Brain microvascular endothelial cell (primary cell): ENCODE data around the gene KLHL26.

Experiments used
- DNase-seq: peaks from one replicate; pipeline ENCODE4 v3.0.0-alpha.2; 2020
- H3K27ac ChIP-seq: fragments of 250-450 bp; sonication (Bioruptor Pico); 2 replicates; pipeline ENCODE4 v1.5.1; 2020; ENCODE audit warnings: mild to moderate bottlenecking, moderate library complexity
- H3K27me3 ChIP-seq: fragments of 250-450 bp; sonication (Bioruptor Pico); replicated peaks from 2 replicates; pipeline ENCODE4 v1.5.1; 2020; ENCODE audit warnings: mild to moderate bottlenecking
- H3K36me3 ChIP-seq: fragments of 250-450 bp; sonication (Bioruptor Pico); replicated peaks from 2 replicates; pipeline ENCODE4 v1.5.1; 2020; ENCODE audit warnings: mild to moderate bottlenecking
- H3K4me3 ChIP-seq: 2 replicates; pipeline ENCODE4 v1.5.1; 2011; ENCODE audit warnings: low read depth, mild to moderate bottlenecking, control low read depth, low read length, moderate library complexity
- CTCF ChIP-seq: IDR thresholded peaks from 2 replicates; pipeline ENCODE4 v1.5.1; 2011; ENCODE audit warnings: low read depth, mild to moderate bottlenecking, moderate library complexity, low read length, control low read depth, inconsistent platforms; ENCODE audit errors: missing control alignments
- in situ Hi-C: cut with HindIII; loops from 2 replicates; pipeline ENCODE4 v1.10.0; 2017; ENCODE audit warnings: low sequenced_read_pairs, low pct_ligation_motif_present

The KLHL26 gene

GRCh38 chr19:18605546-18606280 is 31.1 kb upstream of the KLHL26 start:
- no peak for TF ChIP-seq CTCF
- no peak for DNase-seq
- Histone ChIP-seq H3K27me3 (peaks cover 67% of the 10 kb centered on the region), H3K4me3 (peak overlapping the region; percentile 32), H3K27ac (no peak overlapping the region), H3K36me3 (no peaks in the 10 kb centered on the region)
- in situ Hi-C loops = no loop called here

GRCh38 chr19:18606281-18607225 is 30.3 kb upstream of the KLHL26 start, which contains the start of gene CRLF1:
Gene CRLF1, minus strand, starts transcription at chr19:18606799. Its CDS starts 143 bp downstream, at chr19:18606656.
- Histone ChIP-seq H3K27me3 (peaks cover 73% of the 10 kb centered on the region), H3K4me3 (peak within 1 kb of the TSS; percentile 32), H3K27ac (no peak within 1 kb of the TSS), H3K36me3 (no peaks in the 10 kb centered on the region)
- no peak for TF ChIP-seq CTCF
- in situ Hi-C loops = no loop called here
- DNase-seq = no peak

- H3K27me3 ChIP-seq = peaks cover 82% of the 10 kb centered on the region
- H3K27ac ChIP-seq = no peak overlapping the region
- in situ Hi-C loops = no loop called here
- H3K4me3 ChIP-seq = no peak overlapping the region
- H3K36me3 ChIP-seq = no peaks in the 10 kb centered on the region
- no peak for DNase-seq
- no peak for TF ChIP-seq CTCF
These were observed 29.4 kb upstream of the KLHL26 start for GRCh38 chr19:18607226-18608101.

GRCh38 chr19:18608102-18608804 is 28.6 kb upstream of the KLHL26 start:
- Histone ChIP-seq H3K4me3 (no peak overlapping the region), H3K27ac (no peak overlapping the region), H3K36me3 (no peaks in the 10 kb centered on the region), H3K27me3 (peaks cover 90% of the 10 kb centered on the region)
- no peak for DNase-seq
- TF ChIP-seq CTCF = no peak
- in situ Hi-C loops = no loop called here
